GM23338 (cell line): ENCODE results near the gene PAPOLG. TPM values are rescaled to one million over a fixed set of nuclear protein-coding genes. Genes with fewer than 3 reads are reported as not detected.

Experiments used
- ATAC-seq: fragments of 200-7000 bp; cut with Tn5 transposase; 3 replicates; pipeline ENCODE4 v1.9.1; 2020
- DNase-seq: peaks from one replicate; pipeline ENCODE4 v3.0.0-alpha.2; 2015; ENCODE audit warnings: low spot score
- H2AFZ ChIP-seq: fragments of 200-600 bp; sonication (generic); 2 replicates; pipeline ENCODE4 v1.8.0; 2016; ENCODE audit warnings: antibody characterized with exemption, mild to moderate bottlenecking, moderate library complexity
- H3F3A ChIP-seq: fragments of 200-600 bp; sonication (generic); replicated peaks from 2 replicates; pipeline ENCODE4 v1.8.0; 2017; ENCODE audit warnings: antibody characterized with exemption, mixed run types, low read depth
- H3K27ac ChIP-seq: fragments of 200-600 bp; sonication (generic); 2 replicates; pipeline ENCODE4 v1.6.1; 2016; ENCODE audit warnings: low read depth
- H3K27me3 ChIP-seq: fragments of 200-600 bp; sonication (generic); 2 replicates; pipeline ENCODE4 v1.8.0; 2016; ENCODE audit warnings: mild to moderate bottlenecking, mixed run types, moderate library complexity; ENCODE audit not compliant: insufficient read depth
- H3K36me3 ChIP-seq: fragments of 200-600 bp; sonication (generic); 2 replicates; pipeline ENCODE4 v1.8.0; 2016; ENCODE audit warnings: mild to moderate bottlenecking; ENCODE audit not compliant: insufficient read depth
- H3K4me1 ChIP-seq: fragments of 200-600 bp; sonication (generic); 2 replicates; pipeline ENCODE4 v1.8.0; 2016; ENCODE audit warnings: mild to moderate bottlenecking, moderate library complexity; ENCODE audit not compliant: insufficient read depth
- H3K4me2 ChIP-seq: fragments of 200-600 bp; sonication (generic); 2 replicates; pipeline ENCODE4 v1.7.1; 2017; ENCODE audit warnings: mixed run types
- H3K4me3 ChIP-seq: fragments of 200-600 bp; sonication (generic); 2 replicates; pipeline ENCODE4 v1.6.1; 2016; ENCODE audit warnings: mixed run types
- H3K79me2 ChIP-seq: fragments of 200-600 bp; sonication (generic); replicated peaks from 2 replicates; pipeline ENCODE4 v1.8.0; 2017; ENCODE audit warnings: mild to moderate bottlenecking; ENCODE audit not compliant: insufficient read depth
- H3K9me2 ChIP-seq: fragments of 200-600 bp; sonication (generic); 2 replicates; pipeline ENCODE4 v1.8.0; 2017; ENCODE audit not compliant: insufficient read depth
- H4K20me1 ChIP-seq: fragments of 200-600 bp; sonication (generic); replicated peaks from 2 replicates; pipeline ENCODE4 v1.8.0; 2017; ENCODE audit warnings: mild to moderate bottlenecking; ENCODE audit not compliant: insufficient read depth
- H3K27ac Mint-ChIP-seq: 2 replicates; pipeline ENCODE4 v1.8.0; 2020; ENCODE audit warnings: inconsistent platforms, mild to moderate bottlenecking, moderate library complexity, mixed read lengths
- H3K27me3 Mint-ChIP-seq: 3 replicates; pipeline ENCODE4 v1.8.0; 2022; ENCODE audit warnings: low read depth, mild to moderate bottlenecking, moderate library complexity, mixed read lengths, inconsistent platforms; ENCODE audit not compliant: insufficient read depth, poor library complexity
- H3K36me3 Mint-ChIP-seq: 3 replicates; pipeline ENCODE4 v1.8.0; 2021; ENCODE audit warnings: low read depth, mild to moderate bottlenecking, inconsistent platforms, moderate library complexity, mixed read lengths
- H3K4me1 Mint-ChIP-seq: 3 replicates; pipeline ENCODE4 v1.8.0; 2020; ENCODE audit warnings: mild to moderate bottlenecking, inconsistent platforms, mixed read lengths
- H3K4me3 Mint-ChIP-seq: 3 replicates; pipeline ENCODE4 v1.8.0; 2021; ENCODE audit warnings: moderate library complexity, mild to moderate bottlenecking, inconsistent platforms, mixed read lengths
- H3K9me3 Mint-ChIP-seq: 3 replicates; pipeline ENCODE4 v1.8.0; 2020; ENCODE audit warnings: moderate library complexity, mild to moderate bottlenecking, inconsistent platforms, mixed read lengths
- EZH2 ChIP-seq: fragments of 200-600 bp; sonication (generic); IDR thresholded peaks from one replicate; pipeline ENCODE4 v1.8.0; 2017; ENCODE audit warnings: antibody characterized with exemption, mild to moderate bottlenecking, low read depth; ENCODE audit not compliant: unreplicated experiment
- POLR2AphosphoS5 ChIP-seq: IDR thresholded peaks from 2 replicates; pipeline ENCODE4 v1.6.1; 2016; ENCODE audit warnings: antibody characterized with exemption, low read depth
- REST ChIP-seq: IDR thresholded peaks from one replicate; pipeline ENCODE4 v1.6.1; 2018; ENCODE audit warnings: antibody characterized with exemption; ENCODE audit not compliant: unreplicated experiment
- STAT1 ChIP-seq: IDR thresholded peaks from one replicate; pipeline ENCODE4 v1.6.1; 2016; ENCODE audit warnings: antibody characterized with exemption; ENCODE audit not compliant: unreplicated experiment
- ZNF462 ChIP-seq: fragments of 250-450 bp; sonication (Bioruptor Pico); IDR thresholded peaks from 2 replicates; pipeline ENCODE4 v1.5.0; 2020; ENCODE audit warnings: mild to moderate bottlenecking, moderate library complexity
- polyA plus RNA-seq: library from polyadenylated mRNA; unstranded; fragments of >200 nt; fragmentation: Nextera tagmentation; extraction: Ambion mirVana; gene quantifications from 2 replicates; pipeline ENCODE4 v1.2.1, GENCODE V29; 2016
- total RNA-seq: library from RNA; depleted of rRNA; stranded (reverse); fragments of >200 nt; shearing (Covaris generic); gene quantifications from 2 replicates; pipeline ENCODE4 v1.2.3, GENCODE V29; 2014

The PAPOLG gene
- total and polyA plus RNA-seq, 2 experiments from 2014 or later: 13.8 to 31.2 TPM

- no peak for TF ChIP-seq ZNF462 (CRISPR knock-in tag)
- TF ChIP-seq STAT1: no peak
- TF ChIP-seq EZH2: no peak
These were observed 63.9 kb downstream of the PAPOLG start (continued) for GRCh38 chr2:60819936-60820335.

- no peak overlapping the region for H3K27ac ChIP-seq
- no peaks in the 10 kb centered on the region for H3F3A ChIP-seq
- no peak for TF ChIP-seq ZNF462 (CRISPR knock-in tag)
- TF ChIP-seq POLR2AphosphoS5: no peak
- no peak for TF ChIP-seq REST
These were observed 64.5 kb downstream of the PAPOLG start for GRCh38 chr2:60820416-60821132.

More at GRCh38 chr2:60820416-60821132, 64.5 kb downstream of the PAPOLG start:
- no peaks in the 10 kb centered on the region for H3K36me3 Mint-ChIP-seq
- H3K4me3 ChIP-seq: no peak overlapping the region
- no peaks in the 10 kb centered on the region for H3K36me3 ChIP-seq
- H3K27ac Mint-ChIP-seq: no peak overlapping the region
- no peaks in the 10 kb centered on the region for H4K20me1 ChIP-seq
- H3K79me2 ChIP-seq: no peaks in the 10 kb centered on the region
- H3K4me3 Mint-ChIP-seq: no peak overlapping the region
- H3K4me1 ChIP-seq: no peaks in the 10 kb centered on the region
- ATAC-seq (no peak), DNase-seq (no peak)
- no peak overlapping the region for H3K4me2 ChIP-seq
- H2AFZ ChIP-seq: no peak overlapping the region
- no peaks in the 10 kb centered on the region for H3K9me2 ChIP-seq
- no peaks in the 10 kb centered on the region for H3K27me3 ChIP-seq
- no peaks in the 10 kb centered on the region; the same call in 2 of the 3 replicates for H3K4me1 Mint-ChIP-seq
- no peaks in the 10 kb centered on the region for H3K9me3 Mint-ChIP-seq
- H3K27me3 Mint-ChIP-seq: peaks cover 7% of the 10 kb centered on the region
